ENCODE results near the gene PCBP3. TPM values are rescaled to one million over a fixed set of nuclear protein-coding genes. Genes with fewer than 3 reads are reported as not detected.

Gene PCBP3
- total and polyA plus RNA-seq, 10 of the 15 experiments (the other 5 are each of a cell fraction or from before 2014, with no cell fraction given), result 0.09 to 1.3 (median 0.46) TPM; not detected in 3

- BruUV-seq (replicated peaks), result no TSS peak
- in situ Hi-C loops (cut with MboI) (no loop called here), intact Hi-C loops (cut with micrococcal nuclease; ENCODE audit: unreplicated experiment) (no loop called here)
- H3K27me3 ChIP-seq (replicated peaks in 1 of 2; ENCODE audit: control insufficient read depth in 2 of 2, insufficient read depth in 2 of 2, low read length in 1 of 2), result no peaks in the 10 kb centered on the region
- ChIA-PET POLR2A (no interaction called here), RAD21 (ENCODE audit: unreplicated experiment) (no interaction called here), SMC1A (ENCODE audit: uncharacterized antibody, unreplicated experiment) (no interaction called here), CTCF (no interaction called here)
- DNase-seq (ENCODE audit: low read depth, low spot score), result no peak
- H3K4me3 ChIP-seq, result no peak overlapping the region
- H2AFZ ChIP-seq (ENCODE audit: control insufficient read depth, low read depth, low read length), result no peak overlapping the region
- WGBS (ENCODE audit: insufficient coverage, insufficient replicate concordance, low lambda C conversion rate, missing lambda C conversion rate), result 29% methylated on average over 26 of the region's 29 CpGs
- H3K4me1 ChIP-seq (ENCODE audit: control insufficient read depth, insufficient read depth, low read length), result no peaks in the 10 kb centered on the region
- no peak overlapping the region for H3K9ac ChIP-seq (ENCODE audit: control insufficient read depth, insufficient read depth, low read length)
- H3K9me3 ChIP-seq (replicated peaks; ENCODE audit: control insufficient read depth, insufficient read depth, low read length), result no peaks in the 10 kb centered on the region
- FAIRE-seq, result no peak
- H3K4me2 ChIP-seq (ENCODE audit: control insufficient read depth, insufficient read depth), result no peak overlapping the region
- no peak overlapping the region for H3K27ac ChIP-seq (ENCODE audit: control insufficient read depth, insufficient read depth)
- no peaks in the 10 kb centered on the region for H3K36me3 ChIP-seq (ENCODE audit: control insufficient read depth in 2 of 2, insufficient read depth in 2 of 2, low read length in 1 of 2)
- no peak for ATAC-seq
- no peaks in the 10 kb centered on the region for H3K79me2 ChIP-seq (ENCODE audit: control insufficient read depth, insufficient read depth, low read length)
- no peaks in the 10 kb centered on the region for H4K20me1 ChIP-seq (ENCODE audit: control insufficient read depth, insufficient read depth)
- TF ChIP-seq PAX5 (IDR thresholded peaks at IDR 0.05; ENCODE audit: borderline replicate concordance, low read depth, low read length) (no peak), STAT1 (conservative IDR thresholded peaks at IDR 0.05) (no peak), CBX5 (IDR thresholded peaks at IDR 0.05; ENCODE audit: low read depth) (no peak), USF1 (IDR thresholded peaks at IDR 0.05; ENCODE audit: borderline replicate concordance, extremely low read length, insufficient read depth, low read depth, low read length) (no peak), ZNF622 (IDR thresholded peaks at IDR 0.05) (no peak), SUZ12 (IDR thresholded peaks at IDR 0.05; ENCODE audit: unreplicated experiment) (no peak), SUPT20H (IDR thresholded peaks at IDR 0.05; ENCODE audit: borderline replicate concordance, control insufficient read depth, low read depth, low read length) (no peak), EZH2 (IDR thresholded peaks at IDR 0.05; ENCODE audit: borderline replicate concordance, control insufficient read depth, low read depth, low read length) (no peak), CREM (IDR thresholded peaks at IDR 0.05; ENCODE audit: low read depth) (no peak), E2F4 (IDR thresholded peaks at IDR 0.05; ENCODE audit: low read depth, low read length) (no peak), ZNF274 (IDR thresholded peaks at IDR 0.05; ENCODE audit: insufficient read depth, insufficient read length) (no peak), NFXL1 (IDR thresholded peaks at IDR 0.05; ENCODE audit: borderline replicate concordance) (no peak), CHD2 (IDR thresholded peaks at IDR 0.05; ENCODE audit: borderline replicate concordance, low read depth, low read length) (no peak), TARDBP (IDR thresholded peaks at IDR 0.05; ENCODE audit: borderline replicate concordance) (no peak), CEBPZ (IDR thresholded peaks at IDR 0.05; ENCODE audit: low read depth, low read length) (no peak), IRF4 (IDR thresholded peaks at IDR 0.05; ENCODE audit: low read depth, low read length) (no peak), ZBTB4 (CRISPR knock-in tag; IDR thresholded peaks at IDR 0.05) (no peak)
These were observed 305.1 kb downstream of the PCBP3 start for GRCh38 chr21:45948576-45949141.

Data from GM12878 (cell line).